Stimulated activated CD4-positive, alpha-beta T cell treated with anti-CD3 and anti-CD28 coated beads, Interleukin-15, amount 100 ng/mL, for 1 hour (primary cell): ENCODE data around the gene SMC1A.
"Not testable (repeated sequence)": the region's sequence is repeated elsewhere in the genome, so short reads cannot be mapped to it uniquely, and the experiment has no call there.

Source experiments
- DNase-seq, 2 donors: peaks; one replicate each; pipeline ENCODE4 v3.0.0-alpha.2; 2020; ENCODE audit warnings: low read depth in 1 of 2, low spot score in 1 of 2

Gene SMC1A

DNA sequence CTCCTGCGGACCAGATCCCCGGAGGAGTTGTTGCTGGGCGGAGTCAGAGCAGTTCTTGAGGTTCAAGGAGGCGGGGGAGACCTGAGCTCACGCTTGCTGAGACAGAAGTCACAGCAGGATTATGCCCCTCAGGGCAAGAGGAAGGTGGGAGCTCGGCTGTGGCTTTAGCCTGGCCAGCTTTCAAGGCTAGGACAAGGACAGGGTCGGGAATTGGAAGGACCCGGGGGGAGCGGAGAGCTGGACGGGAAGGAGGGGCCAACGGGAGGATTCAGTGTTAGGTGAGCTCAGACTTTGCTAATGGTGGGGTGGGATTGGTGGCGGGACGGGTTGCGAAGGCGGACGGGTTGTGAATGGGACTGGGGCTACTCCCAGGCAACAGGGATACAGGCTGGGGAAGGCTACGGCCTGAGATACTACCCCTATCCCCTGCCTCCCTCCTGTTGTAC, 430 bp upstream of the SMC1A start, which contains the start of gene RIBC1:
Gene RIBC1, plus strand, starts transcription at position 13 of the 446 bp plus-strand sequence. CDS start 3,404 bp downstream, outside the sequence.
- DNase-seq = no peak

DNA sequence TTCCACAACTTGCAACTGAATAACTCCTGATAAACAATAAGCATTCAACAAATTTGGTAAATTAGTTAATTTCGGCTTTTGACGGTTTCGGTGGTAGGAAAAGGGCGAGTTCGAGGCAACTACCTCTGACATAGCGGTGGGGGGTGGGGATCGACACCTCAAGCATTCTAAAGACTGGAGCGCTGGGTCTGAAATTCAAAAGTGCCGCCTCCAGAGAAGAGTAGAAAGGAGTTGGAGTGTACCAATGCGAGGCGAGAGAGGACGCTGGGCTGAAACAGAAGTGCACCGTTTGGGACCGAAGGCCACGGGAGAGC, 725 bp downstream of the SMC1A start:
- no peak for DNase-seq

DNA sequence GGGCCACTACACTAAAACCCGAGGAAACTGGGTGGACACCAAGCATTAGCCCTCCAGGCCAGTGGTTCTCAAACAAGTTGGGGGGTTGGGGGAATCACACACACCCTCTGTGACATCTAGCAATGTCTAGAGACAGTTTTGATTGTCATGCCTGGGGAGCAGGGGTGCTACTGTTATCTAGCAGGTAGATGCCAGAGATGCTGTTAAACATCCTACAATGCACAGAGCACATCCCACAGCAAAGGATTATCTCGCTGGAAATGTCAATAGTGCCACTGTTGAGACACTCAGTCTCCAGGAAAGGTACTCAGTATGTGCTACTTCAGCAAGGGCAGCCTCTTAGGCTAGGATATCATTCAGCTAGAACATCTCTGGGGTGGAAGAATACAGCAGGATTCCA, 1.3 kb downstream of the SMC1A start:
- DNase-seq = no peak

GRCh38 chrX:53420351-53420750, 2.1 kb downstream of the SMC1A start:
- DNase-seq = not testable (repeated sequence)

- DNase-seq = no peak
Observed at GRCh38 chrX:53412446-53412845, 10.0 kb downstream of the SMC1A start.

- no peak for DNase-seq
Observed at GRCh38 chrX:53403535-53403934, 18.9 kb downstream of the SMC1A start.

DNA sequence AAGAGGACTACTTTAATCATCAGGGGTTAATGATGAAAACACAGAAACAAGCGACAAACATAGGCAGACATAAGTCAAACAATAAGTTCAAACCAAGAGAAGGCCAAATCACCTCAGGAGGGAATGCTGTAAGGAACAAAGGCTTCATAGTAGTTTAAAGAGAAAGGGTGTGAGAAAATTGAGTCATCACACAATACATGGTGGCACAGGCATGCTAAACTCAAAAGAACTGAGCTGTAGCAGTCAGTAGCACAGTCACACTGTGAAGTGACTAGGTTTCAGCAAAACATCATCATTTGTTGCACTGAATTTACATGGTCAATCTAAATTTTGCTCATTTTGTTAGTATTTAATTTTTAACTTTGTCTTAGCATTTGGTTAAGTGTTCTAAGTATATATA, 24.2 kb downstream of the SMC1A start:
- no peak for DNase-seq

- no peak for DNase-seq
Observed at GRCh38 chrX:53395605-53396298, 26.7 kb downstream of the SMC1A start.

DNA sequence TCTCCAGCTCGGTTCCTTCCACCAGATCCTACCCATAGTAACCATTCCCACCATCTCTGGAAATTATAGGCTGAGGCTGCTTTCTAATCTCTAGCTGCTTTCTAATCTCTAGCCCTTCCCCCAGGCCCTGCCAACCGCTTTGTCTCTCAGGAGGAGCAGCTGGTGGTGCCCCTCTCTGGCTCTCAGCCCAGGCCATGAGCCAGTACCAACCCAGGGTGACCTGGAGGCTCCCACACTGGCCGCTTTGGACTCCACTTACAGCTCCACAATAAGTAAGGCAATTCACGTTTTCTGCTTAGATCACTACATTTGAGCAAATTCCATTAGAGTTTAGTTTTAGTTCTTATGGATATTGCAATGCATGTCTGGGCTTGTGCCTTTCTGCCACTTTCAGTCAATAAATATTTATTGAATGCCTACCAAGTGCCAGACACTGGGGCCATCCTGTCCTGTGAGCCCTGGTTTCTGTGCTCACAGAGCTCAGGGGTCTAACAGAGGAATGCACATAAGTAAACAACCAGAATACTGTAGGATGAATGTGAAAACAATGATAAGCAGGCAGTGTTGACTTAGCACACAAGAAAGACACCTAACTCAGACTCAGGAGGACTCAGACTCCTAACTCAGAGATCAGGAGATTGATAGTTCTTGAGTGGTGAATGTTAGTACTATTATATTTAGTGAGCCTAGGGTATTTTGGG, 38.9 kb downstream of the SMC1A start:
- DNase-seq = no peak

GRCh38 chrX:53379747-53380146, 42.7 kb downstream of the SMC1A start:
- DNase-seq = no peak

DNA sequence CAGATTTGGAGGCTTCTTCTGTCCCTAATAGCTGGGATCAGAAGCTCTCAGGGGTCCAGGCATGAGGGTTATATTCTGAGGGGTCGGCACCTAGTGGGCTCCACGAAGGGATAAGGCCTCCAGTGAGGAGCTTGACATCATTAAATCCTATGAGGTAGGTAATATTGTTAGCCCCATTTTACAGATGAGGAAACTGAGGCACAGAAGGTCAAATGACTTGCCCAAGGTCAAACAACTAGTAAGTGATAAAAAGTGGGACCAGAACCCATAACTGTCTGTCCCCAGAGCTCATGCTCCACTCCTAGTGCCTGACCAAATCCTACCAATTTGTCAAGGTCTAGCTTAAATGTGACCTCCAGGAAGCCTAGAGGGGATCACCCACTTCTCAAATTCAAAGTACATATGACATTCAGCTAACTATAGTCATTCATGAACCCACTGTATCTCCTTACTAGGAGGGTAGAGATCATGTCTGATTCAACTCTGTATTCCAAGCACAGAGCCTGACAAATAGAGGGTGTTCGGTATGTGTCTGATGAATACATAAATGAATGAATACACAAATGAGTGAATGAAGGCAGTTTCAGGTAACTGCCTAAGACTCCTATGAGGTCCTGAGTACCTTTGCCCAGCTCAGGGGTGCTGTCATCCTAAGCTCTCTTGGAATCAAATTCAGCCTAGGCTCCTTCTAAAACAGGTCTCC, 43.3 kb downstream of the SMC1A start:
- DNase-seq = no peak

- DNase-seq = no peak
Observed at GRCh38 chrX:53377464-53377863, 45.0 kb downstream of the SMC1A start.

DNA sequence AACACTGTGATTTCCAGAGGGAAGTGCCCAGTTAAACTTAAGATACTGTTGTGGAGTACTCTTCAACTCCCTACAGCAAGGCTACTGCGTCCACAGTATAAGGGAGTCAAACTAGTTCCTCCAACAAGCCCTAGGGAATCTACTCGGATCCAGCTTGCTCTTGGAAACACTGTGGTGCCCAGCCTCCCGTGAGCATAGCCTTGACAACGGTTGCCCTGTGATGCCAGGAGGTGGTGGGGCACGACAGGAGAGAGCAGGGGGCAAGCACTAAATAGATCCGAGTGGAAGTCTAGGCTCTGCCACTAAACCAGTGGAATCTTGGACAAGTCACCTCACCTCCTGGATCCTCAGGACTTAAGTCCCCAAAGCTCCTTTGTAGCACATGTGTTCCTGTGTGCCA, 45.6 kb downstream of the SMC1A start:
- DNase-seq = no peak

DNA sequence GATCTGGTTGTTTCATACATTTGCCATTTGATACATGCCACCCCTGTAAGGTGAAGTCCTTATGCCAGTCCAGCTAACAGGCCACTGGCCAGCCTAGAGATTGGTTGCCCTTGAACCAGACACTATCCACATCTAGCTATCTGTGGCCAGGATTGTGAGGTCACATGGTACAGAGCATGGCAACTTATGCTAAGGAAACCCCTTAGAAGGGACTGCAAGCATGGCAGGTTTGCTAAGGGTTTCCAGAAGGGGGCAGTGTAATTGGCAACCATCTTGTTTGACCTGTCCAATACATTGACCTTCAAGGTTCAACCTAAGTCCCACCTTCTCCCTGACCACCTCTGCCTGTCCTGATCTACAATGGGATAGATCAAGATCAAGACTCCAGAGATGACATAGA, 47.5 kb downstream of the SMC1A start:
- DNase-seq = no peak

GRCh38 chrX:53374222-53374820, 48.1 kb downstream of the SMC1A start:
- no peak for DNase-seq

DNA sequence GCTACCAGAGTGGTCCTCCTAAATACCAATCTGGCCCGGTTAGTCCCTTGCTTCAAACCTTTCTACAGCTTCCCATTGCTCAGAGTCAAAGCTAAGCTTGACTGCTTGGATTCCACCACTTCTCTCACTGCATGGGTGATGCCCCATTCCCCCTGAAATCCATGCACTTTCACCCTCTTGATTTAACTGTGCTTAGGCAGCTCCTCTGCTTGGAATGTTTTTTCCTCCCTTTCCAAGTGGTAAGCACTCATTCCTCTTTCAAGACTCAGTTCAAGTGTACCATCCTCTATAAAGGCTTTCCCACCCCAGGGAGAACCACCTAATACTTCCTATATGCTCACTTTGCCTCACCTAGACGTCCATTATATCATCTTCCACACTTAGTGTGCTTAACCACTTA, 49.1 kb downstream of the SMC1A start:
- DNase-seq = no peak

DNA sequence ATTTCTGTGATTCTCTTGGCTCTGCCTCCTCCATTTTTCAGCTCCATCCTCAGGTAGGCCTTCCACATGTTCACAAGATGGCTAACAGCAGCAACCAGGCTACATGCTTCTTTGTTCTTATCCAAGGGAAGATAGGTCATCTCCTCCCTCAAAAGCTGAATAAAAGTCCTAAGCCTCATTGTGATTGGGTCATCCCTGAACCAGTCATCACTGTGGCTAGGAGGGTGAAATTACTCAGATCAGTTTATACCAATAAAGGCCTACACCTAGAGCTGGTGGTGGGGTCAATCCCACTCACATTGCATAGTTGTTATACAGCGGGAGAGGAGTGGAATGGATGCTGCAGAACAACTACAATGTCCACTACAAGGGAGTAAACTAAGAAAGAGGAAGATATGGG, 56.0 kb downstream of the SMC1A start:
- DNase-seq = not testable (repeated sequence)

DNA sequence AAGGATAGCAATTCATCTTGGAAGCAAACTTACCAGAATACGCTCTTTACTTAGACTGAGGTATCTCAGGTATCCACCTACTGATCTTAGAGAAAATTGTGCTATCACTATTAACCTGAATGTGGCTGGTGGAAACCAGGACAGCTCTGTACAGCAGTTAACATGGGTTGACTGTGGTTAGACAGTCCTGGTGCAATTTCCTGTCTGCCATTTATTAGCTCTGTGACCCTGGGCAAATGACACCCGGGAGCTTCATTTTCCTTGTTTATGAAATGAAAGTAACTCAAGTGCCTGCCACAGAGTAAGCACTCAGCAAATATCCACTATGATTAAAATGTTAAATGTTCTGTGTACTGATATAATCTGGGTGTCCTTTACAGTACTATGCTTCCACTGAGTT, 60.0 kb downstream of the SMC1A start:
- DNase-seq = no peak

DNA sequence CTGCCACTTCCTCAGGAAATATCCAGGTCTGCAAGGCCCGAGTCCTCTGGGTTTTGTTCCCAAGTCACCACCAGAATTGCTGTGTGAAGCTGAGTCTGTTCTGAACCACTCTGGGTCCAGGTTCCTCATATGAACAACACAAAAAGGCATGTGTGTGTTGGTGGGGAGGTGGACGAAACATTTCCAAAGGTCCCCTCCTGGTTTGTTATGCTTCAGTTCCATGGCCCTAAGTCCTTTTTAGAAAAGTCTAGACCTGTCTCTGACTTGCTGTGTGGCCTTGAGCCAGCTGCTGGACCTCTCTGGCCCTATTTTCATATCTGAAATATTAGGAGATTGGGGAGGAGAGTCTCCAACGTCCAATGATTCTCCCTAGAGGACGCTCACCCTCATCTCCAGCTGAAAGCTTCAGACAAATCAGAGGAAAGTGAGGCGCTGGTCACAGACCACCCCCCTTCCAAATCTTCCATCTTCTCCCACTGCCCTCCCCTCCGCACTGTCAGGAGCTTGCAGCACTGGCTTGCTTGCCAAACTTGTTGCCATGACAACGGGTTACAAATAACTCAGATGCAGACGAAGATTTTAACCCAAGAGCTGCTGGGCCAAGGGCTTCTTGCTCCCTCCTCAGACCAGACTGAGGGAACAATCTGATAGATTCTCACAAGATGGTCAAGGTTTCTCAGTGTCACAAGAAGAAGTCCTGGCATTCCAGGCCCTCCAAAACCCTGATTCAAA, 64.5 kb downstream of the SMC1A start:
- DNase-seq = no peak

GRCh38 chrX:53356186-53356585, 66.3 kb downstream of the SMC1A start:
- no peak for DNase-seq

DNA sequence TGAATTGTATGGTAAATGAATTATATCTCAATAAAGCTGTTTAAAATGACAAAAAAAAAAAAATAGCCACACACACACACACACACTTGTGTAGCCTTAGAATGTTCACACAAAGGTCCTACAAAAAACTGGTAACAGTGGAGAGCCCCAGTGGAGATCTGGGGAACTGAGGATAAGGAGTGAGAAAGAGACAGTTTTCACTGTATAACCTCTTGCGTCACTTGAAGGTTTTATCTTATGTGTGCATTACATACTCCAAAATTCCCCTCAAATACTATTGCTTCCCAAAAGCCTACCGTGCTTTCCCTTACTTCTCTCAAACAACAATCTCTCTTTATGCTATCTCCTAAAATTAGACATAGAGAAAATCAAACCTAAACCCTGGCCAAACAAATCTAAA, 67.8 kb downstream of the SMC1A start:
- DNase-seq = no peak
